ENCODE data around the gene RPL22L1. TPM values are rescaled to one million over a fixed set of nuclear protein-coding genes. Genes with fewer than 3 reads are reported as not detected.

RPL22L1 gene
- total and polyA plus RNA-seq, 12 donors = 8.9 to 96.2 (median 12.2) TPM

DNA sequence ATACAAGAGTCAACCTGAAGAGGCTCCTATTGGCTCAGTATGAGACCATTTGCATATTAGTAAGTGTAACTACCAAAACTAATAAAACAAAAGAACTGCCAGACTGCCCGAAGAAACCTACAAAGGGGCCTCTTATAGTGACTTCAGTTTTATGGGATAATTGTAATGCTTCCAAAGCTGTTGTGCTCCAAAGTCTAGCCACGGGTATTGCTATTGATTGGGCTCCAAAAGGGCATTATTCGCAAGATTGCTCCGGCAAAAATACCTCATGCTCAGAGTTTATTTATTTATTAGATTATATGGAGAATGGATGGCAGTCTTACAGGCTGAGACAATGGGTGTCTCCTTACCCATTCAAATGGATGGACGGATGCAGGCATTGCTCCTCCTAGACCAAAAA, 11.4 kb downstream of the RPL22L1 start:
- ATAC-seq = no peak
- 90 to 95% methylated on average over 5 of the region's 5 CpGs for WGBS, 2 donors
- intact Hi-C loops (cut with DNase I) = no loop called here

DNA sequence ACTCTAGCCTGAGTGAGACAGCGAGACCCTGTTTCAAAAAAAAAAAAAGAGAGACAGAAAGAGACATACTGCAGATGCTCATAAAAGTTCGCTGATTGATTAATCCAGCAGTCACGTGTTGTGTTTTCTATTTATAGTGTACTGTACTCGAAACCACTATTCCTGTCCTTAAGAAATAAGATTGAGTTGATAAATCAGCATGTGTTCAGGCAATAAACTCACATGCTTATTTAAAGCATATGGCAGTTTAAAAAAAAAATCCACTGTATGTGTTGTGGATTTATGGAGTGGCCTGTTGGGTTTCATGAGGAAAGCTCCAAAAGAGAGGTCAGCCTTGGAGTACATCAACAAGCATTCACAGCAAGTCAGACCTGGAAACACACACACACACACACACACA, 17.7 kb downstream of the RPL22L1 start:
- no peaks in the 10 kb centered on the region for H3K27me3 ChIP-seq
- H3K9me3 ChIP-seq = no peaks in the 10 kb centered on the region
- TF ChIP-seq, protein P1, sequence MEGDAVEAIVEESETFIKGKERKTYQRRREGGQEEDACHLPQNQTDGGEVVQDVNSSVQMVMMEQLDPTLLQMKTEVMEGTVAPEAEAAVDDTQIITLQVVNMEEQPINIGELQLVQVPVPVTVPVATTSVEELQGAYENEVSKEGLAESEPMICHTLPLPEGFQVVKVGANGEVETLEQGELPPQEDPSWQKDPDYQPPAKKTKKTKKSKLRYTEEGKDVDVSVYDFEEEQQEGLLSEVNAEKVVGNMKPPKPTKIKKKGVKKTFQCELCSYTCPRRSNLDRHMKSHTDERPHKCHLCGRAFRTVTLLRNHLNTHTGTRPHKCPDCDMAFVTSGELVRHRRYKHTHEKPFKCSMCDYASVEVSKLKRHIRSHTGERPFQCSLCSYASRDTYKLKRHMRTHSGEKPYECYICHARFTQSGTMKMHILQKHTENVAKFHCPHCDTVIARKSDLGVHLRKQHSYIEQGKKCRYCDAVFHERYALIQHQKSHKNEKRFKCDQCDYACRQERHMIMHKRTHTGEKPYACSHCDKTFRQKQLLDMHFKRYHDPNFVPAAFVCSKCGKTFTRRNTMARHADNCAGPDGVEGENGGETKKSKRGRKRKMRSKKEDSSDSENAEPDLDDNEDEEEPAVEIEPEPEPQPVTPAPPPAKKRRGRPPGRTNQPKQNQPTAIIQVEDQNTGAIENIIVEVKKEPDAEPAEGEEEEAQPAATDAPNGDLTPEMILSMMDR (IDR thresholded peaks at IDR 0.05) = no peak
- no peak overlapping the region for H3K27ac ChIP-seq
- DNase-seq (no peak), ATAC-seq (no peak)
- H3K36me3 ChIP-seq = no peaks in the 10 kb centered on the region
- WGBS, 2 donors = 54 to 64% methylated on average over 4 of the region's 4 CpGs
- intact Hi-C loops (cut with DNase I) = no loop called here
- H3K4me3 ChIP-seq = no peak overlapping the region
- H3K4me1 ChIP-seq = no peaks in the 10 kb centered on the region

More for the DNA sequence above, 11.4 kb downstream of the RPL22L1 start:
- H3K4me1 ChIP-seq = no peaks in the 10 kb centered on the region
- DNase-seq = no peak
- H3K36me3 ChIP-seq = no peaks in the 10 kb centered on the region
- TF ChIP-seq, protein P1 (IDR thresholded peaks at IDR 0.05) = no peak
- H3K27ac ChIP-seq = no peak overlapping the region
- no peaks in the 10 kb centered on the region for H3K27me3 ChIP-seq
- H3K4me3 ChIP-seq = no peak overlapping the region
- no peaks in the 10 kb centered on the region for H3K9me3 ChIP-seq

DNA sequence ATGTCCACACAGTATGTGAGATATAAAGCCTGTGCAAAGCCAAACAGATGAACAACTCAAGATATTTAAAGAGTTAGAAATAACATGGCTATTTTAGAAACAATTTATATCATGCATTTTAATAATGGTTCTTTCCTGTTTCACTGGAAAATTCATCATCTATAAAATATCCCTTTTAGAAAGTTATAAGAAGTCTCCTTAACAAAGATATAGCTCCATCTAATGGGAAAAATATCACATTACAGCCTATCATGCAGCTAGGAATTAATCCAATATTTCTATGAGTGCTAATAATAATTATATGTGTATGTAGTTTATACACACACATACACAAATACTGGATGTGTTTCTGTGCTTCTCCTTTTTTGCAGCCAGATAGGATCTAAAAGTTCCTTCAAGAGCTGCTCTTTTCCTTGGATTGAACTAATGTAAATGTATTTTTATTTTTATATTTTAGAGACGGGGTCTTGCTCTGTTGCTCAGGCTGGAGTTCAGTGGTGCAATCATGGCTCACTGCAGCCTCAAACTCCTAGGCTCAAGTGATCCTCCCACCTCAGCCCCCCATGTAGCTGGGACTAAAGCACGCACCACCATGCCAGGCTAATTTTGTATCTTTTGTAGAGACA, 21.6 kb downstream of the RPL22L1 start:
- WGBS, 2 donors = 91 to 97% methylated on average over 2 of the region's 2 CpGs
- Histone ChIP-seq H3K36me3 (no peaks in the 10 kb centered on the region), H3K27me3 (no peaks in the 10 kb centered on the region), H3K4me3 (no peak overlapping the region), H3K4me1 (no peaks in the 10 kb centered on the region), H3K9me3 (peaks cover 0 to 8% (median 0%) of the 10 kb centered on the region in 11 donors), H3K27ac (no peak overlapping the region)
- DNase-seq (no peak), ATAC-seq (no peak)
- TF ChIP-seq, protein P1 (IDR thresholded peaks at IDR 0.05) = peak in 7 of 9 donors; percentile 28 to 59 (median 46)
- intact Hi-C loops (cut with DNase I) = no loop called here

DNA sequence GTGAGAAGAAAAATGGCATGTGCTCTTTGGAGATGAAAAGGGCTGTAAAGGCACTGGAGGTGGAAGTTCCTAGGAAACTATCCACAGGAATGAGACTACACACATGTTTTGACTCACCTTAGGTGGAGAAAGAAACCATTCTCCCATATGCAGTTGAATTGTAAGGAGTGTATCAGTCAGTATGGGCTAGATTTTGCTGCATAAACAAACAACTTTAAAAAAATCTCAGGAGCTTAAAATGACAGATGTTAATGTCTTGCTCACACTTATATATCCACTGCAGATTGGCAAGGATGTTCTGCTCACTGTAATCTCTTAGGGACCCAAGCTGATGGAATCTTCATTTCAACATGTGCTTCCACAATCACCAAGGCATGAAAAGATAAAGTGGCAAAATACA, 25.6 kb downstream of the RPL22L1 start:
- no peak overlapping the region for H3K4me3 ChIP-seq
- peaks cover 0 to 7% (median 0%) of the 10 kb centered on the region in 7 donors for H3K27me3 ChIP-seq
- H3K36me3 ChIP-seq = no peaks in the 10 kb centered on the region
- H3K9me3 ChIP-seq = peaks cover 0 to 8% (median 0%) of the 10 kb centered on the region in 11 donors
- no peaks in the 10 kb centered on the region for H3K4me1 ChIP-seq
- ATAC-seq (no peak), DNase-seq (no peak)
- TF ChIP-seq, protein P1 (IDR thresholded peaks at IDR 0.05) = no peak
- H3K27ac ChIP-seq = no peak overlapping the region
- intact Hi-C loops (cut with DNase I) = no loop called here
